Upper lobe of right lung (tissue), 1 donor: ENCODE data around the gene RGCC. TPM values are rescaled to one million over a fixed set of nuclear protein-coding genes. Genes with fewer than 3 reads are reported as not detected.
"Not testable (repeated sequence)": the region's sequence is repeated elsewhere in the genome, so short reads cannot be mapped to it uniquely, and the experiment has no call there.

ENCODE experiments used
- ATAC-seq: fragments of 200-7000 bp; cut with Tn5 transposase; one replicate; pipeline ENCODE4 v1.9.1; 2020; ENCODE audit warnings: mild to moderate bottlenecking, moderate library complexity
- DNase-seq: peaks from one replicate; pipeline ENCODE4 v3.0.0-alpha.2; 2020
- H3K27ac ChIP-seq: fragments of 200-600 bp; one replicate; pipeline ENCODE4 v1.8.0; 2022
- H3K27me3 ChIP-seq: fragments of 200-600 bp; one replicate; pipeline ENCODE4 v1.8.0; 2022; ENCODE audit warnings: mild to moderate bottlenecking
- H3K36me3 ChIP-seq: fragments of 200-600 bp; one replicate; pipeline ENCODE4 v1.8.0; 2022
- H3K4me1 ChIP-seq: fragments of 200-600 bp; one replicate; pipeline ENCODE4 v1.8.0; 2022
- H3K4me3 ChIP-seq: fragments of 200-600 bp; one replicate; pipeline ENCODE4 v1.8.0; 2022; ENCODE audit warnings: mild to moderate bottlenecking
- H3K9me3 ChIP-seq: fragments of 200-600 bp; one replicate; pipeline ENCODE4 v1.8.0; 2022
- CTCF ChIP-seq: fragments of 200-600 bp; IDR thresholded peaks from one replicate; pipeline ENCODE4 v1.8.0; 2022; ENCODE audit warnings: antibody characterized with exemption
- intact Hi-C: fragments of 100-400 bp; cut with DNase I; formaldehyde crosslinking; loops from one replicate; pipeline ENCODE4 v1.11.0; 2022
- total RNA-seq: library from RNA; stranded (reverse); fragmentation: NEBNext Ultra II Directional; extraction: Animal tissue kit (Norgen Biotek cat#: 25700); gene quantifications from one replicate; pipeline ENCODE4 v1.2.1, GENCODE V29; 2021
- donor health status: DM: no; HTN: yes; CAD: no; lungs with severe emphysema.

Gene RGCC
- total RNA-seq, 1 donor from 2014 or later = 752 TPM

- no peak for DNase-seq
- H3K36me3 ChIP-seq = no peaks in the 10 kb centered on the region
- H3K4me1 ChIP-seq = no peaks in the 10 kb centered on the region
- H3K9me3 ChIP-seq = no peaks in the 10 kb centered on the region
- intact Hi-C loops = no loop called here
- no peak overlapping the region for H3K4me3 ChIP-seq
- no peak overlapping the region for H3K27ac ChIP-seq
- H3K27me3 ChIP-seq = no peaks in the 10 kb centered on the region
- no peak for ATAC-seq
- no peak for TF ChIP-seq CTCF
Observed at GRCh38 chr13:41499452-41499851, 42.1 kb downstream of the RGCC start.

- H3K4me3 ChIP-seq = no peak overlapping the region
- H3K27ac ChIP-seq = no peak overlapping the region
- DNase-seq (no peak), ATAC-seq (peak; percentile 73)
- H3K9me3 ChIP-seq = no peaks in the 10 kb centered on the region
- intact Hi-C loops = no loop called here
- H3K4me1 ChIP-seq = no peaks in the 10 kb centered on the region
- TF ChIP-seq CTCF = no peak
- no peaks in the 10 kb centered on the region for H3K27me3 ChIP-seq
- H3K36me3 ChIP-seq = no peaks in the 10 kb centered on the region
Observed at GRCh38 chr13:41500511-41500910, 43.2 kb downstream of the RGCC start.

- TF ChIP-seq CTCF = no peak
- ATAC-seq (no peak), DNase-seq (no peak)
- Histone ChIP-seq H3K9me3 (no peaks in the 10 kb centered on the region), H3K36me3 (no peaks in the 10 kb centered on the region), H3K4me3 (no peak overlapping the region), H3K27ac (no peak overlapping the region), H3K4me1 (no peaks in the 10 kb centered on the region), H3K27me3 (no peaks in the 10 kb centered on the region)
- intact Hi-C loops = no loop called here
Observed at GRCh38 chr13:41501281-41501680, 43.9 kb downstream of the RGCC start.

- Histone ChIP-seq H3K27ac (no peak overlapping the region), H3K4me3 (no peak overlapping the region), H3K4me1 (no peaks in the 10 kb centered on the region), H3K27me3 (no peaks in the 10 kb centered on the region), H3K36me3 (no peaks in the 10 kb centered on the region), H3K9me3 (no peaks in the 10 kb centered on the region)
- no peak for DNase-seq
- intact Hi-C loops = no loop called here
- ATAC-seq = no peak
- no peak for TF ChIP-seq CTCF
Observed at GRCh38 chr13:41502031-41502430, 44.7 kb downstream of the RGCC start.

GRCh38 chr13:41502673-41503072 lies 45.3 kb downstream of the RGCC start:
- no peaks in the 10 kb centered on the region for H3K27me3 ChIP-seq
- H3K4me1 ChIP-seq = no peaks in the 10 kb centered on the region
- no peak overlapping the region for H3K27ac ChIP-seq
- no peaks in the 10 kb centered on the region for H3K36me3 ChIP-seq
- no peak overlapping the region for H3K4me3 ChIP-seq
- ATAC-seq (no peak), DNase-seq (no peak)
- intact Hi-C loops = no loop called here
- no peak for TF ChIP-seq CTCF
- no peaks in the 10 kb centered on the region for H3K9me3 ChIP-seq

- intact Hi-C loops = no loop called here
- ATAC-seq = no peak
- DNase-seq = no peak
- no peak for TF ChIP-seq CTCF
- no peaks in the 10 kb centered on the region for H3K9me3 ChIP-seq
- H3K4me1 ChIP-seq = no peaks in the 10 kb centered on the region
- H3K4me3 ChIP-seq = no peak overlapping the region
- H3K27ac ChIP-seq = no peak overlapping the region
- H3K27me3 ChIP-seq = no peaks in the 10 kb centered on the region
- no peaks in the 10 kb centered on the region for H3K36me3 ChIP-seq
Observed at GRCh38 chr13:41503356-41503755, 46.0 kb downstream of the RGCC start.

GRCh38 chr13:41504657-41505056 lies 47.3 kb downstream of the RGCC start:
- H3K9me3 ChIP-seq, H3K27me3 ChIP-seq, H3K36me3 ChIP-seq, H3K4me3 ChIP-seq, ATAC-seq, H3K4me1 ChIP-seq, H3K27ac ChIP-seq, intact Hi-C loops, DNase-seq: not testable (repeated sequence)
